ENCODE measurements around the gene PAX2.

- TF ChIP-seq CTCF (IDR thresholded peaks at IDR 0.05): no peak
- no peak for TF ChIP-seq EP300 (IDR thresholded peaks at IDR 0.05; ENCODE audit: low read depth)
- no peak for TF ChIP-seq POLR2A (IDR thresholded peaks at IDR 0.05)
These were observed 123.0 kb downstream of the PAX2 start for GRCh38 chr10:100868382-100868781.
